Measurements from ENCODE around the gene AURKB. TPM values are rescaled to one million over a fixed set of nuclear protein-coding genes. Genes with fewer than 3 reads are reported as not detected.
A peak's percentile ranks its signal among the peaks of the same experiment; 100 is the strongest.

AURKB gene
- total and polyA plus RNA-seq, 2 of the 13 experiments (the other 11 are each of a cell fraction or from before 2014, with no cell fraction given) = 29.5 to 75.3 TPM

- TF ChIP-seq ZGPAT (CRISPR knock-in tag; IDR thresholded peaks at IDR 0.05) (no peak), ZNF276 (CRISPR knock-in tag; IDR thresholded peaks at IDR 0.05; ENCODE audit: low read depth) (peak; percentile 72; the same call in 1 of the 2 replicates), ZNF766 (CRISPR knock-in tag; IDR thresholded peaks at IDR 0.05; ENCODE audit: borderline replicate concordance) (no peak), ZBTB3 (CRISPR knock-in tag; IDR thresholded peaks at IDR 0.05; ENCODE audit: borderline replicate concordance, low read depth) (0 out of 2 replicates have a peak, but pooled peaks have one; percentile 73), ZNF782 (CRISPR knock-in tag; IDR thresholded peaks at IDR 0.05; ENCODE audit: borderline replicate concordance) (peak; percentile 69; the same call in 1 of the 2 replicates), MYNN (CRISPR knock-in tag; IDR thresholded peaks at IDR 0.05; ENCODE audit: low read depth) (no peak), HMGXB4 (CRISPR knock-in tag; IDR thresholded peaks at IDR 0.05; ENCODE audit: borderline replicate concordance in 1 of 2, low read depth in 1 of 2) (0 out of 4 replicates have a peak, but pooled peaks of 1 of the 2 experiments have one; percentile 100), ZNF101 (CRISPR knock-in tag; IDR thresholded peaks at IDR 0.05; ENCODE audit: borderline replicate concordance, low read depth) (peak; percentile 60; the same call in 1 of the 2 replicates), NONO (IDR thresholded peaks at IDR 0.05) (no peak), NONO (CRISPR knock-in tag; conservative IDR thresholded peaks at IDR 0.05) (0 out of 2 replicates have a peak, but pooled peaks have one; percentile 16)
- TF ChIP-seq, protein P1, sequence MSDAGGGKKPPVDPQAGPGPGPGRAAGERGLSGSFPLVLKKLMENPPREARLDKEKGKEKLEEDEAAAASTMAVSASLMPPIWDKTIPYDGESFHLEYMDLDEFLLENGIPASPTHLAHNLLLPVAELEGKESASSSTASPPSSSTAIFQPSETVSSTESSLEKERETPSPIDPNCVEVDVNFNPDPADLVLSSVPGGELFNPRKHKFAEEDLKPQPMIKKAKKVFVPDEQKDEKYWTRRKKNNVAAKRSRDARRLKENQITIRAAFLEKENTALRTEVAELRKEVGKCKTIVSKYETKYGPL (CRISPR knock-in tag; IDR thresholded peaks at IDR 0.05) = no peak
- TF ChIP-seq, protein P2, sequence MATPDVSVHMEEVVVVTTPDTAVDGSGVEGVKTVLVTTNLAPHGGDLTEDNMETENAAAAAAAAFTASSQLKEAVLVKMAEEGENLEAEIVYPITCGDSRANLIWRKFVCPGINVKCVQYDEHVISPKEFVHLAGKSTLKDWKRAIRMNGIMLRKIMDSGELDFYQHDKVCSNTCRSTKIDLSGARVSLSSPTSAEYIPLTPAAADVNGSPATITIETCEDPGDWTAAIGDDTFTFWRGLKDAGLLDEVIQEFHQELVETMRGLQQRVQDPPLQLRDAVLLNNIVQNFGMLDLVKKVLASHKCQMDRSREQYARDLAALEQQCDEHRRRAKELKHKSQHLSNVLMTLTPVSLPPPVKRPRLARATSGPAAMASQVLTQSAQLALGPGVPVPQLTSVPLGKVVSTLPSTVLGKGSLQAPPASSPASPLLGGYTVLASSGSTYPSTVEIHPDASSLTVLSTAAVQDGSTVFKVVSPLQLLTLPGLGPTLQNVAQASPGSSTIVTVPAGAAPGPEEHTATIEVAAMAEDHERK (CRISPR knock-in tag; IDR thresholded peaks at IDR 0.05; ENCODE audit: low read depth) = no peak
- TF ChIP-seq, protein P3, sequence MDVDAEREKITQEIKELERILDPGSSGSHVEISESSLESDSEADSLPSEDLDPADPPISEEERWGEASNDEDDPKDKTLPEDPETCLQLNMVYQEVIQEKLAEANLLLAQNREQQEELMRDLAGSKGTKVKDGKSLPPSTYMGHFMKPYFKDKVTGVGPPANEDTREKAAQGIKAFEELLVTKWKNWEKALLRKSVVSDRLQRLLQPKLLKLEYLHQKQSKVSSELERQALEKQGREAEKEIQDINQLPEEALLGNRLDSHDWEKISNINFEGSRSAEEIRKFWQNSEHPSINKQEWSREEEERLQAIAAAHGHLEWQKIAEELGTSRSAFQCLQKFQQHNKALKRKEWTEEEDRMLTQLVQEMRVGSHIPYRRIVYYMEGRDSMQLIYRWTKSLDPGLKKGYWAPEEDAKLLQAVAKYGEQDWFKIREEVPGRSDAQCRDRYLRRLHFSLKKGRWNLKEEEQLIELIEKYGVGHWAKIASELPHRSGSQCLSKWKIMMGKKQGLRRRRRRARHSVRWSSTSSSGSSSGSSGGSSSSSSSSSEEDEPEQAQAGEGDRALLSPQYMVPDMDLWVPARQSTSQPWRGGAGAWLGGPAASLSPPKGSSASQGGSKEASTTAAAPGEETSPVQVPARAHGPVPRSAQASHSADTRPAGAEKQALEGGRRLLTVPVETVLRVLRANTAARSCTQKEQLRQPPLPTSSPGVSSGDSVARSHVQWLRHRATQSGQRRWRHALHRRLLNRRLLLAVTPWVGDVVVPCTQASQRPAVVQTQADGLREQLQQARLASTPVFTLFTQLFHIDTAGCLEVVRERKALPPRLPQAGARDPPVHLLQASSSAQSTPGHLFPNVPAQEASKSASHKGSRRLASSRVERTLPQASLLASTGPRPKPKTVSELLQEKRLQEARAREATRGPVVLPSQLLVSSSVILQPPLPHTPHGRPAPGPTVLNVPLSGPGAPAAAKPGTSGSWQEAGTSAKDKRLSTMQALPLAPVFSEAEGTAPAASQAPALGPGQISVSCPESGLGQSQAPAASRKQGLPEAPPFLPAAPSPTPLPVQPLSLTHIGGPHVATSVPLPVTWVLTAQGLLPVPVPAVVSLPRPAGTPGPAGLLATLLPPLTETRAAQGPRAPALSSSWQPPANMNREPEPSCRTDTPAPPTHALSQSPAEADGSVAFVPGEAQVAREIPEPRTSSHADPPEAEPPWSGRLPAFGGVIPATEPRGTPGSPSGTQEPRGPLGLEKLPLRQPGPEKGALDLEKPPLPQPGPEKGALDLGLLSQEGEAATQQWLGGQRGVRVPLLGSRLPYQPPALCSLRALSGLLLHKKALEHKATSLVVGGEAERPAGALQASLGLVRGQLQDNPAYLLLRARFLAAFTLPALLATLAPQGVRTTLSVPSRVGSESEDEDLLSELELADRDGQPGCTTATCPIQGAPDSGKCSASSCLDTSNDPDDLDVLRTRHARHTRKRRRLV (CRISPR knock-in tag; IDR thresholded peaks at IDR 0.05) = no peak; the same call in 1 of the 2 replicates
Measured at GRCh38 chr17:8186446-8186786, 24.0 kb downstream of the AURKB start (continued).

Measured in HepG2 (cell line).